HEK293 (cell line): ENCODE data around the gene PPM1F.

ENCODE experiments used
- CTCF ChIA-PET: fragments of 350-600 bp; formaldehyde crosslinking; extraction: SDS; loops from one replicate; lab custom pipeline; 2021; ENCODE audit warnings: antibody characterized with exemption; lab: Yijun Ruan, JAX
- POLR2A ChIA-PET: fragments of 300-600 bp; formaldehyde crosslinking; extraction: SDS; loops from one replicate; lab custom pipeline; 2020; ENCODE audit warnings: antibody characterized with exemption, inconsistent platforms; lab: Yijun Ruan, JAX
- H3K27ac ChIP-seq: fragments of 200-500 bp; sonication (Bioruptor generic); 2 replicates; pipeline ENCODE4 v1.5.1; 2014; ENCODE audit warnings: low read depth, low read length, control low read depth, inconsistent platforms; ENCODE audit errors: extremely low read depth
- H3K36me3 ChIP-seq, 2 experiments: fragments of 200-500 bp in 1 of 2; sonication (Bioruptor generic) in 1 of 2; 1 replicate in 1 of 2; 2 replicates in 1 of 2; pipeline ENCODE4 v1.5.1; 2014 to 2017; ENCODE audit warnings: inconsistent platforms in 2 of 2, low read length in 2 of 2; ENCODE audit not compliant: control insufficient read depth in 2 of 2, insufficient read depth in 1 of 2
- H3K4me1 ChIP-seq: fragments of 200-500 bp; sonication (Bioruptor generic); 2 replicates; pipeline ENCODE4 v1.5.1; 2014; ENCODE audit warnings: mild to moderate bottlenecking, low read length, inconsistent platforms; ENCODE audit not compliant: control insufficient read depth, insufficient read depth
- H3K4me3 ChIP-seq: 2 replicates; pipeline ENCODE4 v1.5.1; 2011; ENCODE audit warnings: low read depth, mild to moderate bottlenecking, control low read depth, low read length, moderate library complexity
- H3K9me3 ChIP-seq: fragments of 200-500 bp; sonication (Bioruptor generic); 2 replicates; pipeline ENCODE4 v1.5.1; 2014; ENCODE audit warnings: low read depth, low read length, inconsistent platforms; ENCODE audit not compliant: control insufficient read depth, insufficient read depth
- PRDM10 ChIP-seq: fragments of 450-650 bp; formaldehyde crosslinking; IDR thresholded peaks from 2 replicates; pipeline ENCODE4 v1.5.1; 2016; ENCODE audit warnings: missing biosample characterization, missing genetic modification characterization
- REST ChIP-seq: fragments of 450-650 bp; formaldehyde crosslinking; IDR thresholded peaks from 2 replicates; pipeline ENCODE4 v1.5.1; 2016; ENCODE audit warnings: missing biosample characterization, missing genetic modification characterization
- ZBTB7A ChIP-seq: fragments of 450-650 bp; formaldehyde crosslinking; IDR thresholded peaks from 2 replicates; pipeline ENCODE4 v1.5.1; 2016; ENCODE audit warnings: low read depth, missing biosample characterization, missing genetic modification characterization
- ZFP3 ChIP-seq: fragments of 450-650 bp; formaldehyde crosslinking; IDR thresholded peaks from 2 replicates; pipeline ENCODE4 v1.5.1; 2016; ENCODE audit warnings: low read depth, missing biosample characterization, missing genetic modification characterization
- ZIC2 ChIP-seq: fragments of 450-650 bp; formaldehyde crosslinking; IDR thresholded peaks from 2 replicates; pipeline ENCODE4 v1.5.1; 2016; ENCODE audit warnings: missing biosample characterization, missing genetic modification characterization
- ZNF19 ChIP-seq: fragments of 450-650 bp; formaldehyde crosslinking; IDR thresholded peaks from 2 replicates; pipeline ENCODE4; 2016; ENCODE audit warnings: missing biosample characterization, missing genetic modification characterization, low read depth
- ZNF211 ChIP-seq: fragments of 450-650 bp; formaldehyde crosslinking; IDR thresholded peaks from 2 replicates; pipeline ENCODE4 v1.5.1; 2016; ENCODE audit warnings: low read depth, missing biosample characterization, missing genetic modification characterization
- ZNF223 ChIP-seq: fragments of 450-650 bp; formaldehyde crosslinking; IDR thresholded peaks from 2 replicates; pipeline ENCODE4 v1.5.1; 2016; ENCODE audit warnings: missing biosample characterization, missing genetic modification characterization
- ZNF311 ChIP-seq: fragments of 450-650 bp; formaldehyde crosslinking; IDR thresholded peaks from 2 replicates; pipeline ENCODE4 v1.5.1; 2017; ENCODE audit warnings: missing biosample characterization, missing genetic modification characterization, borderline replicate concordance
- ZNF394 ChIP-seq: fragments of 450-650 bp; formaldehyde crosslinking; IDR thresholded peaks from 2 replicates; pipeline ENCODE4 v1.5.1; 2016; ENCODE audit warnings: missing biosample characterization, missing genetic modification characterization, mild to moderate bottlenecking, moderate library complexity, borderline replicate concordance
- ZNF585B ChIP-seq: fragments of 450-650 bp; formaldehyde crosslinking; IDR thresholded peaks from 2 replicates; pipeline ENCODE4 v1.5.1; 2016; ENCODE audit warnings: missing biosample characterization, missing genetic modification characterization
- ZNF610 ChIP-seq: fragments of 450-650 bp; formaldehyde crosslinking; IDR thresholded peaks from 2 replicates; pipeline ENCODE4 v1.5.1; 2016; ENCODE audit warnings: missing biosample characterization, missing genetic modification characterization, borderline replicate concordance

PPM1F gene

GRCh38 chr22:21944871-21945270 lies 7.8 kb downstream of the PPM1F start:
- H3K4me3 ChIP-seq = no peak overlapping the region
- H3K36me3 ChIP-seq = peaks cover 0 to 59% of the 10 kb centered on the region in 2 experiments; a peak in 1 of 3 replicates
- CTCF ChIA-PET = interaction anchor here (1.2 kb wide), 1 partner anchor 232 kb away, joined by 6 read pairs; no protein-coding TSS in a partner anchor
- H3K9me3 ChIP-seq = no peaks in the 10 kb centered on the region
- H3K27ac ChIP-seq = no peak overlapping the region
- POLR2A ChIA-PET = no interaction called here
- no peak for TF ChIP-seq REST
- TF ChIP-seq ZNF223 = no peak
- no peak for TF ChIP-seq ZNF311 (tag by site-specific recombination)
- TF ChIP-seq PRDM10 (tag by site-specific recombination) = no peak
- no peak for TF ChIP-seq ZNF585B (tag by site-specific recombination)
- no peaks in the 10 kb centered on the region for H3K4me1 ChIP-seq

GRCh38 chr22:21943571-21944448 lies 8.8 kb downstream of the PPM1F start:
- Histone ChIP-seq H3K27ac (no peak overlapping the region), H3K4me1 (no peaks in the 10 kb centered on the region), H3K9me3 (no peaks in the 10 kb centered on the region), H3K36me3 (peaks cover 0 to 69% of the 10 kb centered on the region in 2 experiments; a peak in 1 of 3 replicates), H3K4me3 (no peak overlapping the region)
- CTCF ChIA-PET = interaction anchor here (0.6 kb wide), 1 partner anchor 24 kb away, joined by 3 read pairs; no protein-coding TSS in a partner anchor
- TF ChIP-seq ZFP3 (tag by site-specific recombination) (no peak), ZIC2 (peak; percentile 74), ZNF19 (no peak), ZNF211 (no peak), ZNF394 (tag by site-specific recombination) (no peak), ZNF610 (tag by site-specific recombination) (no peak), ZBTB7A (no peak)
- POLR2A ChIA-PET = interaction anchor here (0.5 kb wide), 1 partner anchor 313 kb away, joined by 6 read pairs; no protein-coding TSS in a partner anchor
